Measurements from ENCODE around the gene AMMECR1. TPM values are rescaled to one million over a fixed set of nuclear protein-coding genes. Genes with fewer than 3 reads are reported as not detected.
"Not testable (repeated sequence)": the region's sequence is repeated elsewhere in the genome, so short reads cannot be mapped to it uniquely, and the experiment has no call there.

The AMMECR1 gene
- total RNA-seq, 2 donors from 2014 or later, result 5.6 to 6.2 TPM

- intact Hi-C loops (cut with DNase I), result loop anchor here in 1 of 2 donors (10.0 kb wide), 1 partner anchor 257 kb away; no protein-coding TSS in a partner anchor
- DNase-seq (ENCODE audit: low spot score), result no peak
Observed at GRCh38 chrX:110157444-110157843, 160.4 kb downstream of the AMMECR1 start.

- intact Hi-C loops (cut with DNase I), result loop anchor here in 1 of 2 donors (10.0 kb wide), 1 partner anchor 259 kb away; no protein-coding TSS in a partner anchor
- DNase-seq (ENCODE audit: low spot score), result no peak
Observed at GRCh38 chrX:110156167-110156754, 161.6 kb downstream of the AMMECR1 start.

GRCh38 chrX:110155759-110156158 lies 162.1 kb downstream of the AMMECR1 start:
- DNase-seq (ENCODE audit: low spot score), result no peak
- intact Hi-C loops (cut with DNase I), result loop anchor here in 1 of 2 donors (10.0 kb wide), 1 partner anchor 259 kb away; no protein-coding TSS in a partner anchor

- intact Hi-C loops (cut with DNase I), result loop anchor here in 1 of 2 donors (5.0 to 10.0 kb wide), 2 partner anchors 260 to 772 kb away; no protein-coding TSS in a partner anchor
Observed at GRCh38 chrX:110154328-110154727, 163.6 kb downstream of the AMMECR1 start.

GRCh38 chrX:110153896-110154295 lies 164.0 kb downstream of the AMMECR1 start:
- intact Hi-C loops (cut with DNase I), result loop anchor here in 1 of 2 donors (5.0 to 10.0 kb wide), 2 partner anchors 261 to 772 kb away; no protein-coding TSS in a partner anchor
- no peak for DNase-seq (ENCODE audit: low spot score)

More at GRCh38 chrX:110154328-110154727, 163.6 kb downstream of the AMMECR1 start:
- not testable (repeated sequence) for DNase-seq (ENCODE audit: low spot score)

GRCh38 chrX:110153244-110153643 lies 164.6 kb downstream of the AMMECR1 start:
- no peak for DNase-seq (ENCODE audit: low spot score)
- intact Hi-C loops (cut with DNase I), result loop anchor here in 1 of 2 donors (5.0 to 10.0 kb wide), 2 partner anchors 262 to 771 kb away; no protein-coding TSS in a partner anchor

GRCh38 chrX:110146521-110146920 lies 171.4 kb downstream of the AMMECR1 start:
- intact Hi-C loops (cut with DNase I), result loop anchor here in 1 of 2 donors (10.0 kb wide), 1 partner anchor 232 kb away; no protein-coding TSS in a partner anchor
- no peak for DNase-seq (ENCODE audit: low spot score)

GRCh38 chrX:110145854-110146253 lies 172.0 kb downstream of the AMMECR1 start:
- no peak for DNase-seq (ENCODE audit: low spot score)
- intact Hi-C loops (cut with DNase I), result loop anchor here in 1 of 2 donors (10.0 kb wide), 1 partner anchor 231 kb away; no protein-coding TSS in a partner anchor

- intact Hi-C loops (cut with DNase I), result loop anchor here in 1 of 2 donors (10.0 kb wide), 1 partner anchor 231 kb away; no protein-coding TSS in a partner anchor
- no peak for DNase-seq (ENCODE audit: low spot score)
Observed at GRCh38 chrX:110145311-110145710, 172.6 kb downstream of the AMMECR1 start.

Other genes with a start within 250 kb of the AMMECR1 start
- under 1 TPM; 0.19 to 0.28 TPM for gene RTL9, start 40.8 kb upstream of the AMMECR1 start, total RNA-seq